HG03039 (cell line): ENCODE measurements around the gene SRD5A3.

Source experiments
- ATAC-seq: cut with Tn5 transposase; IDR thresholded peaks from one replicate; pipeline ENCODE4 v1.9.1; 2021; ENCODE audit warnings: mild to moderate bottlenecking, moderate library complexity; ENCODE audit not compliant: unreplicated experiment

Gene SRD5A3

DNA sequence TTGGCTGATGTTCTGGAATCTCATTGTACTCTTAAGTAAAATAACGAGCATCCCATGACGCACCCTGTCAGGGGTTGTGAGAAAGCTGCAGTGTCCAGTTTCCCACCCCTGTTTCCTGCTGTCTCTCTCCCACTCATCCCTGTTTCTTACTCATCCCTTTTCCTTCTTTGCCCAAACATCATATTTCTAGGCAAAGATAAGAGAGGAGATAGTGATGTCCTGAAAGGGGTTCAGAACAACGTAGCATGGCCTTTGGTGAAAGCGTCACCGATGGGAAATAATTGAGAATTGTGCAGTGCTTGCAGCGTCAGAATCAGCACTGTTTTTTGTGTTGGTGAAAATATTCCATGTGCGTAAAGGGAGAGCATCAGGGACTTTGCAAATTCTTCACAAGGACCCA, 26.2 kb downstream of the SRD5A3 start:
- no peak for ATAC-seq

- no peak for ATAC-seq
These were observed 27.4 kb downstream of the SRD5A3 start for GRCh38 chr4:55373461-55373860.

- ATAC-seq: no peak
These were observed 30.7 kb downstream of the SRD5A3 start for GRCh38 chr4:55376698-55377097.

DNA sequence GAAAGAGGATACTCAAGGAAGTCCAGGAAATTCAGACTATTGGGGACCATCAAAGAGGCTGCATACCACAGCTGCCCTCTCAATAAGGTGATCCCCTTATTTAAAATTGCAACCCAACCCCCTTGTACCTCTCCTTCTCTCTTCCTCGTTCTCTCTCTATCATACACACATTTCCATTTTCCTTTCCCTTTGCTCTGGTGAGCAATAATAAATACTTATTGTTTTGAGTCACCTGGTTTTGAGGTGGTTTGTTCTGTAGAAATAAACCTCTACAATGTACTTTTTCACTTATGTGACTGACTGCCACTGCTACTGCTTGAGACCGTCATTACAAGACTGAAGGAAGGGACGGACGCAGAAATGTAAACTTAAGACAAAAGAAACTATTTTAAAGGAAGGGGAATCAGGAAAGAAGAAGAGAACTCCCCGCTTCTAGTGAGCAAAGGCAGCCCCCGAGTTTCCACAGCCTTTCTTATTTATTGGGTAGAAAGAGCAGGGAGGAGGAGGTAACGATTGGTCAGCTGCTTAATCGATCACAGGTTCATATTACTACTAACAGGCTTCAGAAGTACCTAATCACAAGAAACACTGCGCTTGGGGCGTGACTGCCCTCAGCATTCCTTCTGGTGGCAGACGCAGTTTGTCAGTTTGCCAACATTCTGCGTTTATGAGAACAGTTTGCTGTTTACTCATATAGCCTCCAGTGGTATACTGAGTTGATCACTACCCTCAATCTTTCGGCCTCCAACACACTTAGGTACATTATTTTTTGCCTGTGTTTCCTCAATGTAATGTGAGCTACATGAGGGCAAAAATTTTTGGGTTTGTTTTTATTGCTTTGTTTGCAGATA, 32.8 kb downstream of the SRD5A3 start:
- no peak for ATAC-seq

DNA sequence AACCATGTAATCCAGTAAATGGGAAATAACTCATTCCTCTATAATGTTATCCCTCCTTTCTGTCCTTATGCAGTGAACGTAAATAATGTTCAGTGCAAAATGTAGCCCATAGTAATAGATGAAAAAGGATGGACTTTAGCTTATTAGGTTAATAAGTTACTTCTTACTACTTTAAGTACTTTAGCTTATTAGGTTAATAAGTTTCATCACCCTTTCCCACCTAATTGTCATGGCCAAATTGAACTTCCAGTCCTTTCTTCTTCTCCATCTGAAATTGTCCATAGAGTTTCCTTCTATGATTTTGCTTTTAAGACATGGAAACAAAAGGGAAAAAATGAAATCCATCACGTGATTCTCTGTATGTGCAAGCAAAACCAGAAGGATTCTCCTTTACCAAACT, 34.5 kb downstream of the SRD5A3 start:
- no peak for ATAC-seq

GRCh38 chr4:55381502-55381901, 35.5 kb downstream of the SRD5A3 start:
- no peak for ATAC-seq

GRCh38 chr4:55382488-55383003, 36.5 kb downstream of the SRD5A3 start:
- no peak for ATAC-seq

GRCh38 chr4:55385201-55385649, 39.2 kb downstream of the SRD5A3 start:
- no peak for ATAC-seq

DNA sequence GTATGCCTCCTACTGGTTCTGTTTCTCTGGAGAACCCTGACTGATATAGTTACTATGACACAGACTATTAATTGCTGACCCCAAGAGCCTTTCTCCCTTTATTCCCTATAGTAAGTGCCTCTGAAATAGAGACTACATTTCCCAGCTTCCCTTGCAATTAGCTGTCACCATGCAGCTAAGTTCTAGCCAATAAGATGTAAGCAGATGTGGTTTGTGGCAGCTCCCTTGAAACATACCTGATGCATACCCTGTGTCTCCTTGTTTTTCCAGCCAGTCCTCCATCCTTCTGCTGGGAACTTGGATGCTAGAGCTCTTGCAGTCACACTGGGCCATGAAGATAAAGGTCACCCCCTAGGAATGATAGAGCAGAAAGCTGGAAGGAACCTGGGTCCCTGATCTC, 40.0 kb downstream of the SRD5A3 start:
- ATAC-seq: no peak

DNA sequence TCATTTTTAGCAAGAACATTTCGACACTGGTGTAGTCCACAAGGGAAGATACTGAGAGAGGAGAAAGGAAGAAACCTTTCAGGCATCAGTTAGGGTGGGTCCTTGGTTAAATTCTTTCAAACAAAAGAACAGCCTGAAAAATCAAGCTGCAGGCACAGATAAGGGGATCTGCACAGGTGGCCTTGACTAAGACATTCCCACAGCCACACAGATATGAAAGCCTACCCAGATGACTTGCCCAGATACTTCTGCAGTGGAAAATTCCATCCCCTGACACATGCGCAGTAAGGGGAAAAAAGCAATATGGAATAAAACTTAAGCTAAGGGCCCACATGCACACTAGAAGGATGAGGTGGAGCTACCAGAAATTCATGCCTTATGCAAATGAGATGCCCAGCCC, 40.8 kb downstream of the SRD5A3 start:
- no peak for ATAC-seq

GRCh38 chr4:55393461-55394320, 47.6 kb downstream of the SRD5A3 start:
- no peak for ATAC-seq

DNA sequence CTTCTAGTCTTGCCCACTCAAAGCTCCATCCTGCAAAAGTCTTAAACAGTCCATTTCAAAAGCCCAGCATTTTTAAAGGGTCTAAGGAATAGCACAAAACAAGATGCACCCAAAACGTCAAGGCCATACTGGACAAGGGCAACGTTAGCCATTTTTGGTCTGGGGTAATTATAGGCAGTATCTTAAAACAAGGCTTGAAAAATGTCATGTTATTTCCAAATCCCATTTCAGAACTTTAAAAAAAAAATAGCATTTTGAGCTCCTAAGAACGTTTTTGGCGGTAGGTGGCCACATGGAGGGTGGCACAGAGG, 49.1 kb downstream of the SRD5A3 start:
- no peak for ATAC-seq

- ATAC-seq: peak; percentile 94
These were observed 49.7 kb downstream of the SRD5A3 start, which contains the start of gene TMEM165 for GRCh38 chr4:55395529-55396307. TMEM165 (plus strand) TSS chr4:55395957; CDS start chr4:55396190, 233 bp downstream.

- ATAC-seq: peak; percentile 26
These were observed 50.5 kb downstream of the SRD5A3 start for GRCh38 chr4:55396308-55397125.

- ATAC-seq: no peak
These were observed 51.0 kb downstream of the SRD5A3 start for GRCh38 chr4:55397126-55397436.

- ATAC-seq: no peak
These were observed 51.7 kb downstream of the SRD5A3 start for GRCh38 chr4:55397520-55398321.

DNA sequence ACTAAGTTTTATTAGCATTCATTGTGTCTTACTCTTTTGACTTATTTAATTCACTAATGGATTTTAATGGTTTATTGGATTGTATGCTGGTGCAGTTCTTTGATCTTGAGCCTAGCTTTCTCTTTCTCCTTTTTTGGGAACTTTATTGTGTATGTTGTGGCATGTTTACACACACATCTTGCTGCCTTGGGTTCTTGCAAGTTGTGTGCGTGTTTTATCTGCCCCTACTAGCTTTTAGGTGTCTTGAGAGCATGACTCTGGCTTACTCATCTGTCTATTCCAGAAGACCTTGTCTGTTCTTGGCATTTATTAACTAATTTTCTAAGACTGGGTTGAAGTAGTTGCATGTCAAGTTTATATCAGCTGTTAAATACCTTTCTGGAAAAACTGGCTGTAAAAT, 52.4 kb downstream of the SRD5A3 start:
- no peak for ATAC-seq

DNA sequence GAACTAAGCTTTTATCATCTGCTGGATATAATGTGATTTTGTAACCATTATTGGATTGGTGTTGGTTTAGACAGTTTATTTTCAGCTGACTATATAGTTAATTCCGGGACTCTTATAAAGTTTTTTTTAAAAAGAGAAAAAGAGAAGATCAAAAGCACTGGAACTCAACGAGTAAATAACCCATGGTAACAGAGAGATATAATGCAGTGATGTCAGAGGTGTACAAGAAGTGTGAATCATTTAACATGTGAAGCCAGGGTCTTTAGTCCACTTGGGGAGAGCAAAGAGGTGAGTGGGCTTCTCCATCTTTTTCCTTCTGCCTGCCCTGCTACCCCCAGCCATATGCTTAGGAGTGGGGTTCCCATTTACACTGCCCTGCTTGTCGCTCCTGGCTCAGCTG, 52.9 kb downstream of the SRD5A3 start:
- ATAC-seq: no peak

- no peak for ATAC-seq
These were observed 53.5 kb downstream of the SRD5A3 start for GRCh38 chr4:55399581-55399980.
